WTC11 (cell line): Measurements from ENCODE around the gene TTC39A. TPM values are rescaled to one million over a fixed set of nuclear protein-coding genes. Genes with fewer than 3 reads are reported as not detected.

Source experiments
- ATAC-seq: fragments of 200-7000 bp; cut with Tn5 transposase; 2 replicates; pipeline ENCODE4 v1.10.0; 2021; ENCODE audit warnings: mild to moderate bottlenecking, moderate library complexity
- CTCF ChIA-PET: fragments of 300-600 bp; sonication (Branson Sonifier 250); formaldehyde crosslinking; loops from one replicate; lab custom pipeline; 2021; ENCODE audit warnings: antibody characterized with exemption; lab: Charles Lee
- POLR2A ChIA-PET: fragments of 350-600 bp; sonication (Branson Sonifier 250); formaldehyde crosslinking; loops from one replicate; lab custom pipeline; 2021; ENCODE audit warnings: antibody characterized with exemption; lab: Charles Lee
- DNase-seq: peaks from one replicate; pipeline ENCODE4 v3.0.0; 2021; ENCODE audit warnings: low spot score
- H3K27ac Mint-ChIP-seq: 2 replicates; pipeline ENCODE4 v1.8.0; 2021; ENCODE audit warnings: mixed read lengths
- H3K27me3 Mint-ChIP-seq: 2 replicates; pipeline ENCODE4 v1.8.0; 2021; ENCODE audit warnings: low read depth, mild to moderate bottlenecking, moderate library complexity, mixed read lengths
- H3K36me3 Mint-ChIP-seq: 2 replicates; pipeline ENCODE4 v1.8.0; 2021; ENCODE audit warnings: mixed read lengths
- H3K4me1 Mint-ChIP-seq: 2 replicates; pipeline ENCODE4 v1.8.0; 2022; ENCODE audit warnings: mixed read lengths
- H3K4me3 Mint-ChIP-seq: 2 replicates; pipeline ENCODE4 v1.8.0; 2021; ENCODE audit warnings: mild to moderate bottlenecking, moderate library complexity, mixed read lengths
- H3K9me3 Mint-ChIP-seq: 2 replicates; pipeline ENCODE4 v1.8.0; 2021; ENCODE audit warnings: mixed read lengths
- ATF1 ChIP-seq: sonication (generic); formaldehyde crosslinking; IDR thresholded peaks from 2 replicates; pipeline ENCODE4 v1.8.1; 2023; ENCODE audit warnings: mild to moderate bottlenecking, moderate library complexity, missing genetic modification reagents
- CBFB ChIP-seq: sonication (generic); formaldehyde crosslinking; IDR thresholded peaks from 2 replicates; pipeline ENCODE4 v1.8.1; 2022; ENCODE audit warnings: mild to moderate bottlenecking, low read depth, missing genetic modification reagents
- ELF4 ChIP-seq: sonication (generic); formaldehyde crosslinking; IDR thresholded peaks from 2 replicates; pipeline ENCODE4 v1.8.1; 2022; ENCODE audit warnings: low read depth, mild to moderate bottlenecking, moderate library complexity, missing genetic modification reagents
- FOXJ3 ChIP-seq: sonication (generic); formaldehyde crosslinking; IDR thresholded peaks from 2 replicates; pipeline ENCODE4 v1.9.0; 2021; ENCODE audit warnings: missing genetic modification reagents, mild to moderate bottlenecking, borderline replicate concordance
- FOXP1 ChIP-seq: sonication (generic); formaldehyde crosslinking; IDR thresholded peaks from 2 replicates; pipeline ENCODE4 v1.8.0; 2022; ENCODE audit warnings: missing genetic modification reagents, mild to moderate bottlenecking, moderate library complexity, borderline replicate concordance
- HMGA2 ChIP-seq: fragments of 250-450 bp; sonication (Bioruptor Pico); IDR thresholded peaks from 2 replicates; pipeline ENCODE4 v1.4.0; 2021; ENCODE audit warnings: mild to moderate bottlenecking, moderate library complexity
- NFE2L1 ChIP-seq: sonication (generic); formaldehyde crosslinking; IDR thresholded peaks from 2 replicates; pipeline ENCODE4 v1.8.1; 2023; ENCODE audit warnings: missing genetic modification reagents
- NFYB ChIP-seq: sonication (generic); formaldehyde crosslinking; conservative IDR thresholded peaks from 2 replicates; pipeline ENCODE4 v1.8.0; 2022; ENCODE audit warnings: low read depth, missing genetic modification reagents
- NR1H2 ChIP-seq: sonication (generic); formaldehyde crosslinking; IDR thresholded peaks from 2 replicates; pipeline ENCODE4 v1.9.0; 2021; ENCODE audit warnings: mild to moderate bottlenecking, moderate library complexity, missing genetic modification reagents
- OVOL2 ChIP-seq: fragments of 250-450 bp; sonication (Bioruptor Pico); IDR thresholded peaks from 2 replicates; pipeline ENCODE4 v1.9.0; 2021; ENCODE audit warnings: mild to moderate bottlenecking, borderline replicate concordance
- RELA ChIP-seq: sonication (generic); formaldehyde crosslinking; IDR thresholded peaks from 2 replicates; pipeline ENCODE4 v1.8.1; 2022; ENCODE audit warnings: missing genetic modification reagents, mild to moderate bottlenecking, borderline replicate concordance
- SMAD3 ChIP-seq: sonication (generic); formaldehyde crosslinking; IDR thresholded peaks from 2 replicates; pipeline ENCODE4 v1.8.0; 2022; ENCODE audit warnings: missing genetic modification reagents, mild to moderate bottlenecking, borderline replicate concordance
- TCF7 ChIP-seq: sonication (generic); formaldehyde crosslinking; IDR thresholded peaks from 2 replicates; pipeline ENCODE4 v1.8.0; 2022; ENCODE audit warnings: mild to moderate bottlenecking, low read depth, missing genetic modification reagents, moderate library complexity
- TEAD4 ChIP-seq: sonication (generic); formaldehyde crosslinking; IDR thresholded peaks from 2 replicates; pipeline ENCODE4 v1.8.0; 2022; ENCODE audit warnings: mild to moderate bottlenecking, missing genetic modification reagents
- total RNA-seq: library from RNA; stranded (reverse); gene quantifications from 3 replicates; pipeline ENCODE4 v1.2.3, GENCODE V29; 2021
- TF ChIP-seq, protein P1 (sequence below): sonication (generic); formaldehyde crosslinking; IDR thresholded peaks from 2 replicates; pipeline ENCODE4 v1.8.0; 2023; ENCODE audit warnings: missing genetic modification reagents, mild to moderate bottlenecking, borderline replicate concordance
- TF ChIP-seq, protein P2 (sequence below): sonication (generic); formaldehyde crosslinking; IDR thresholded peaks from 2 replicates; pipeline ENCODE4 v1.8.1; 2023; ENCODE audit warnings: mild to moderate bottlenecking, missing genetic modification reagents, moderate library complexity
- TF ChIP-seq, protein P3 (sequence below): sonication (generic); formaldehyde crosslinking; IDR thresholded peaks from 2 replicates; pipeline ENCODE4 v1.8.0; 2022; ENCODE audit warnings: mild to moderate bottlenecking, missing genetic modification reagents
- TF ChIP-seq, protein P4 (sequence below): sonication (generic); formaldehyde crosslinking; IDR thresholded peaks from 2 replicates; pipeline ENCODE4 v1.8.0; 2022; ENCODE audit warnings: mild to moderate bottlenecking, missing genetic modification reagents
- TF ChIP-seq, protein P5 (sequence below): sonication (generic); formaldehyde crosslinking; IDR thresholded peaks from 2 replicates; pipeline ENCODE4 v1.8.0; 2023; ENCODE audit warnings: mild to moderate bottlenecking, missing genetic modification reagents
- TF ChIP-seq, protein P6 (sequence below): sonication (generic); formaldehyde crosslinking; IDR thresholded peaks from 2 replicates; pipeline ENCODE4 v1.8.1; 2023; ENCODE audit warnings: mild to moderate bottlenecking, missing genetic modification reagents

The TTC39A gene
- total RNA-seq, 1 experiment from 2014 or later: 3.4 TPM

DNA sequence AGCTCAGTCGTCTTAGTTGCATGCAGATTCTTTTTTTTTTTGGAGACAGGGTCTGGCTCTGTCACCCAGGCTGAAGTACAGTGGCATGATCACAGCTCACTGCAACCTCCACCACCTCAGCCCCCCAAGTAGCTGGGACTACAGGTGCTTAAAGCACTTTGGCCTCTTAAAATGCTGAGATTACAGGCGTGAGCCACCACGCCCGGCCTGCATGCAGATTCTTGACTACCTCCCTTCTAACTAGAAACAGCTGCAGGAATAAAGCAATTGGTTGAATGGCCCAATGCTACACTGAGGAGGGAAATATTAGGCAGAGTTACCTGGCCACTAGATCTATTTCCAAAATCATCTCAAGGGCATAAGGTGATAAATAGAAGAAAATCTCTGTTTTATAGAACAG is 29.5 kb upstream of the TTC39A start (continued):
- no peak for TF ChIP-seq RELA
- TF ChIP-seq, all 79 proteins: peak for 0

DNA sequence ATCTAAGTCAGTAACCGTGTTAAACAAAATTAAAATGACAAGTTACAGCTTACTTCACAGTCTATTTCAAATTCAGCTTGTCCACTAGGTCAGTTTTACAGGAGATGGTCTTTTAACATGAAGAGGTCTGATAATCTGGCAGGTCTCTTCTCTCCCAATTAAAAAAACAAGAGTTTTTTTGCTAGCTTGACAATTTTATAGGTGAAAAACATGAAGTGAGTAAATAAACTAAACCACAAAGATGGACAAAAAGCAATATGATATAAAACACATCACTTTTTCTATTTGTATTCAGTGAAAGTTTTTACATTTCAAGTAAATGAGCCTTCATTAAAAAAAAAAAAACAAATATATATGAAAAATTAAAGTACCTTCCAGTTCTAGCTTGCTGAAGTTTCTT is 25.0 kb upstream of the TTC39A start:
- H3K27me3 Mint-ChIP-seq: no peaks in the 10 kb centered on the region
- H3K4me1 Mint-ChIP-seq: no peaks in the 10 kb centered on the region
- no peak overlapping the region for H3K27ac Mint-ChIP-seq
- H3K36me3 Mint-ChIP-seq: no peaks in the 10 kb centered on the region; the same call in 1 of the 2 replicates
- ATAC-seq: no peak
- ChIA-PET POLR2A (no interaction called here), CTCF (no interaction called here)
- TF ChIP-seq, protein P1, sequence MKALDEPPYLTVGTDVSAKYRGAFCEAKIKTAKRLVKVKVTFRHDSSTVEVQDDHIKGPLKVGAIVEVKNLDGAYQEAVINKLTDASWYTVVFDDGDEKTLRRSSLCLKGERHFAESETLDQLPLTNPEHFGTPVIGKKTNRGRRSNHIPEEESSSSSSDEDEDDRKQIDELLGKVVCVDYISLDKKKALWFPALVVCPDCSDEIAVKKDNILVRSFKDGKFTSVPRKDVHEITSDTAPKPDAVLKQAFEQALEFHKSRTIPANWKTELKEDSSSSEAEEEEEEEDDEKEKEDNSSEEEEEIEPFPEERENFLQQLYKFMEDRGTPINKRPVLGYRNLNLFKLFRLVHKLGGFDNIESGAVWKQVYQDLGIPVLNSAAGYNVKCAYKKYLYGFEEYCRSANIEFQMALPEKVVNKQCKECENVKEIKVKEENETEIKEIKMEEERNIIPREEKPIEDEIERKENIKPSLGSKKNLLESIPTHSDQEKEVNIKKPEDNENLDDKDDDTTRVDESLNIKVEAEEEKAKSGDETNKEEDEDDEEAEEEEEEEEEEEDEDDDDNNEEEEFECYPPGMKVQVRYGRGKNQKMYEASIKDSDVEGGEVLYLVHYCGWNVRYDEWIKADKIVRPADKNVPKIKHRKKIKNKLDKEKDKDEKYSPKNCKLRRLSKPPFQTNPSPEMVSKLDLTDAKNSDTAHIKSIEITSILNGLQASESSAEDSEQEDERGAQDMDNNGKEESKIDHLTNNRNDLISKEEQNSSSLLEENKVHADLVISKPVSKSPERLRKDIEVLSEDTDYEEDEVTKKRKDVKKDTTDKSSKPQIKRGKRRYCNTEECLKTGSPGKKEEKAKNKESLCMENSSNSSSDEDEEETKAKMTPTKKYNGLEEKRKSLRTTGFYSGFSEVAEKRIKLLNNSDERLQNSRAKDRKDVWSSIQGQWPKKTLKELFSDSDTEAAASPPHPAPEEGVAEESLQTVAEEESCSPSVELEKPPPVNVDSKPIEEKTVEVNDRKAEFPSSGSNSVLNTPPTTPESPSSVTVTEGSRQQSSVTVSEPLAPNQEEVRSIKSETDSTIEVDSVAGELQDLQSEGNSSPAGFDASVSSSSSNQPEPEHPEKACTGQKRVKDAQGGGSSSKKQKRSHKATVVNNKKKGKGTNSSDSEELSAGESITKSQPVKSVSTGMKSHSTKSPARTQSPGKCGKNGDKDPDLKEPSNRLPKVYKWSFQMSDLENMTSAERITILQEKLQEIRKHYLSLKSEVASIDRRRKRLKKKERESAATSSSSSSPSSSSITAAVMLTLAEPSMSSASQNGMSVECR (CRISPR knock-in tag): no peak
- TF ChIP-seq CBFB (CRISPR knock-in tag): no peak
- no peak for TF ChIP-seq HMGA2
- TF ChIP-seq NFYB (CRISPR knock-in tag): no peak
- TF ChIP-seq FOXP1 (CRISPR knock-in tag): no peak
- no peak for TF ChIP-seq SMAD3
- TF ChIP-seq, protein P2, sequence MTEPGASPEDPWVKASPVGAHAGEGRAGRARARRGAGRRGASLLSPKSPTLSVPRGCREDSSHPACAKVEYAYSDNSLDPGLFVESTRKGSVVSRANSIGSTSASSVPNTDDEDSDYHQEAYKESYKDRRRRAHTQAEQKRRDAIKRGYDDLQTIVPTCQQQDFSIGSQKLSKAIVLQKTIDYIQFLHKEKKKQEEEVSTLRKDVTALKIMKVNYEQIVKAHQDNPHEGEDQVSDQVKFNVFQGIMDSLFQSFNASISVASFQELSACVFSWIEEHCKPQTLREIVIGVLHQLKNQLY (CRISPR knock-in tag): no peak
- no peak for TF ChIP-seq NFE2L1 (CRISPR knock-in tag)
- TF ChIP-seq NR1H2: no peak
- TF ChIP-seq, all 79 proteins: peak for 0
- Mint-ChIP-seq H3K9me3 (no peaks in the 10 kb centered on the region), H3K4me3 (no peak overlapping the region)
- DNase-seq: no peak

DNA sequence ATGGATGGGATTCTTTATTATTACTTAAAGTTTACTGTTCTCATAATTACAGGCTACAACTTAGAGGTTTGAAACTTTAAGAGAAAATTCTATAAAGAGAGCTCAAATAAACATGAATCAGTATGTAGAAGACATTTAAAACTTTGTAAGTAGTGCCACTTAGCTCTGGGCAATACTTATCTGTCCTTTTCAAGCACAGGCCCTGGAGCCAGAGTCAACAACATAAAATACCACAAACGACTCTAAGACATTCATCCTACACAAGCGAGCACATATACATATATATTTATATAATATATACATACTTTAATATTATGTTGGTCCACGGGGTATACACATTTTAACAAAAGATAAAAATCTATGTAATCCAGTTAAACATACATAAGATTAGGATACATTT is 24.1 kb upstream of the TTC39A start:
- no peaks in the 10 kb centered on the region for H3K27me3 Mint-ChIP-seq
- no peaks in the 10 kb centered on the region for H3K36me3 Mint-ChIP-seq
- H3K27ac Mint-ChIP-seq: no peak overlapping the region
- DNase-seq (no peak), ATAC-seq (no peak)
- no peaks in the 10 kb centered on the region for H3K4me1 Mint-ChIP-seq
- H3K9me3 Mint-ChIP-seq: no peaks in the 10 kb centered on the region
- H3K4me3 Mint-ChIP-seq: no peak overlapping the region
- CTCF ChIA-PET: no interaction called here
- POLR2A ChIA-PET: no interaction called here
- TF ChIP-seq, protein P3, sequence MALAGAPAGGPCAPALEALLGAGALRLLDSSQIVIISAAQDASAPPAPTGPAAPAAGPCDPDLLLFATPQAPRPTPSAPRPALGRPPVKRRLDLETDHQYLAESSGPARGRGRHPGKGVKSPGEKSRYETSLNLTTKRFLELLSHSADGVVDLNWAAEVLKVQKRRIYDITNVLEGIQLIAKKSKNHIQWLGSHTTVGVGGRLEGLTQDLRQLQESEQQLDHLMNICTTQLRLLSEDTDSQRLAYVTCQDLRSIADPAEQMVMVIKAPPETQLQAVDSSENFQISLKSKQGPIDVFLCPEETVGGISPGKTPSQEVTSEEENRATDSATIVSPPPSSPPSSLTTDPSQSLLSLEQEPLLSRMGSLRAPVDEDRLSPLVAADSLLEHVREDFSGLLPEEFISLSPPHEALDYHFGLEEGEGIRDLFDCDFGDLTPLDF: no peak
- TF ChIP-seq NFE2L1 (CRISPR knock-in tag) (no peak), TEAD4 (CRISPR knock-in tag) (no peak), FOXP1 (CRISPR knock-in tag) (no peak), ATF1 (CRISPR knock-in tag) (no peak), TCF7 (CRISPR knock-in tag) (no peak), FOXJ3 (CRISPR knock-in tag) (no peak), ELF4 (CRISPR knock-in tag) (no peak), SMAD3 (no peak), OVOL2 (CRISPR knock-in tag) (no peak)
- TF ChIP-seq, protein P4, sequence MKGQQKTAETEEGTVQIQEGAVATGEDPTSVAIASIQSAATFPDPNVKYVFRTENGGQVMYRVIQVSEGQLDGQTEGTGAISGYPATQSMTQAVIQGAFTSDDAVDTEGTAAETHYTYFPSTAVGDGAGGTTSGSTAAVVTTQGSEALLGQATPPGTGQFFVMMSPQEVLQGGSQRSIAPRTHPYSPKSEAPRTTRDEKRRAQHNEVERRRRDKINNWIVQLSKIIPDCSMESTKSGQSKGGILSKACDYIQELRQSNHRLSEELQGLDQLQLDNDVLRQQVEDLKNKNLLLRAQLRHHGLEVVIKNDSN (CRISPR knock-in tag): no peak
- TF ChIP-seq, protein P2 (CRISPR knock-in tag): no peak
- TF ChIP-seq, protein P5, sequence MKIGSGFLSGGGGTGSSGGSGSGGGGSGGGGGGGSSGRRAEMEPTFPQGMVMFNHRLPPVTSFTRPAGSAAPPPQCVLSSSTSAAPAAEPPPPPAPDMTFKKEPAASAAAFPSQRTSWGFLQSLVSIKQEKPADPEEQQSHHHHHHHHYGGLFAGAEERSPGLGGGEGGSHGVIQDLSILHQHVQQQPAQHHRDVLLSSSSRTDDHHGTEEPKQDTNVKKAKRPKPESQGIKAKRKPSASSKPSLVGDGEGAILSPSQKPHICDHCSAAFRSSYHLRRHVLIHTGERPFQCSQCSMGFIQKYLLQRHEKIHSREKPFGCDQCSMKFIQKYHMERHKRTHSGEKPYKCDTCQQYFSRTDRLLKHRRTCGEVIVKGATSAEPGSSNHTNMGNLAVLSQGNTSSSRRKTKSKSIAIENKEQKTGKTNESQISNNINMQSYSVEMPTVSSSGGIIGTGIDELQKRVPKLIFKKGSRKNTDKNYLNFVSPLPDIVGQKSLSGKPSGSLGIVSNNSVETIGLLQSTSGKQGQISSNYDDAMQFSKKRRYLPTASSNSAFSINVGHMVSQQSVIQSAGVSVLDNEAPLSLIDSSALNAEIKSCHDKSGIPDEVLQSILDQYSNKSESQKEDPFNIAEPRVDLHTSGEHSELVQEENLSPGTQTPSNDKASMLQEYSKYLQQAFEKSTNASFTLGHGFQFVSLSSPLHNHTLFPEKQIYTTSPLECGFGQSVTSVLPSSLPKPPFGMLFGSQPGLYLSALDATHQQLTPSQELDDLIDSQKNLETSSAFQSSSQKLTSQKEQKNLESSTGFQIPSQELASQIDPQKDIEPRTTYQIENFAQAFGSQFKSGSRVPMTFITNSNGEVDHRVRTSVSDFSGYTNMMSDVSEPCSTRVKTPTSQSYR (CRISPR knock-in tag): no peak
- TF ChIP-seq, protein P6, sequence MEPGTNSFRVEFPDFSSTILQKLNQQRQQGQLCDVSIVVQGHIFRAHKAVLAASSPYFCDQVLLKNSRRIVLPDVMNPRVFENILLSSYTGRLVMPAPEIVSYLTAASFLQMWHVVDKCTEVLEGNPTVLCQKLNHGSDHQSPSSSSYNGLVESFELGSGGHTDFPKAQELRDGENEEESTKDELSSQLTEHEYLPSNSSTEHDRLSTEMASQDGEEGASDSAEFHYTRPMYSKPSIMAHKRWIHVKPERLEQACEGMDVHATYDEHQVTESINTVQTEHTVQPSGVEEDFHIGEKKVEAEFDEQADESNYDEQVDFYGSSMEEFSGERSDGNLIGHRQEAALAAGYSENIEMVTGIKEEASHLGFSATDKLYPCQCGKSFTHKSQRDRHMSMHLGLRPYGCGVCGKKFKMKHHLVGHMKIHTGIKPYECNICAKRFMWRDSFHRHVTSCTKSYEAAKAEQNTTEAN: no peak
